ENCODE results near the gene SUN5.

Gene SUN5

DNA sequence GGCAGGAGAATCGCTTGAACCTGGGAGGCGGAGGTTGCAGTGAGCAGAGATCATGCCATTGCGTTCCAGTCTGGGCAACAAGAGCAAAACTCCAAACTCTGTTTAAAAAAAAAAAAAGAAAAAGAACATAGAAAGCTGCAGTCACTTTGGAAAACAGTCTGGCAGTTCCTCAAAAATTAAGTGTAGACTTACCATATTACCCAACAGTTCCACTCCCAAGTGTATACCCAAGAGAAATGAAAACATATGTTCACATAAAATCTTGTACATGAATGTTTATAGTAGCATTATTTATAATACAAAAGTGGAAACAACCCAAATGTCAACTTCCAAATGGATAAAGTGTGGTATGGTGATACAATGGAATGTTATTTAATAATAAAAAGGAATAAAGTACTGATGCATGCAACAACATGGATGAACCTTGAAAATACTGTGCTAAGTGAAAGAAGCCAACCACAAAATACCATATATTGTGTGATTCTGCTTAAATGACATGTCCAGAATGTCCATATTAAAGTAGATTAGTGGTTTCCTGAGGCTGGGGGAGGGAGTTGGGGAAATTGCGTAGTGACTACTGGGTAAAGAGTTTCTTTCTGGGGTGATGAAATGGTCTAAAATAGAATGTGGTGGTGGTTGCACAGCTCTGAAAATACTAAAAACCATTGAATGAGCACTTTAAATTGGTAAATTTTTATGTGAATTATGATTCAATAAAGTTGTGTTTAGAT is 62.9 kb downstream of the SUN5 start:
- DNase-seq (ENCODE audit: insufficient read length) (no peak), FAIRE-seq (no peak)
- no peak for TF ChIP-seq POLR2AphosphoS5 (IDR thresholded peaks at IDR 0.05; ENCODE audit: low read depth, low read length)
- no peak for TF ChIP-seq POLR2A (IDR thresholded peaks at IDR 0.05; ENCODE audit: low read depth, low read length)
- no peak for TF ChIP-seq TAF1 (IDR thresholded peaks at IDR 0.05; ENCODE audit: borderline replicate concordance, low read depth, low read length)

DNA sequence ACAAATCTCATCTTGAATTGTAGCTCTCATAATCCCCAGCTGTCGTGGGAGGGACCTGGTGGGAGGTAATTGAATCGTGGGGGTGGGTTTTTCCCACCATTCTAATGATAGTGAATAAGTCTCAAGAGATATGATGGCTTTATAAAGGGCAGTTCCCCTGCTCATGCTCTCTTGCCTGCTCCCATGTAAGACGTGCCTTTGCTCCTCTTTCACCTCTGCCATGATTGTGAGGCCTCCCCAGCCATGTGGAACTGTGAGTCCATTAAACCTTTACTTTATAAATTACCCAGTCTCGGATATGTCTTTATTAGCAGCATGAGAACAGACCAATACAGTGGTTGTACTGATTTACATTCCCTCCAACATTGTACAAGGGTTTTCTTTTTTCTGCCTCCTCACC is 69.7 kb downstream of the SUN5 start:
- FAIRE-seq (no peak), DNase-seq (ENCODE audit: insufficient read length) (no peak)
- no peak for TF ChIP-seq TAF1 (IDR thresholded peaks at IDR 0.05; ENCODE audit: borderline replicate concordance, low read depth, low read length)

All from GM12892 (cell line).